H9 (cell line): Measurements from ENCODE around the gene BHLHA15. TPM values are rescaled to one million over a fixed set of nuclear protein-coding genes. Genes with fewer than 3 reads are reported as not detected.

ENCODE experiments used
- DNase-seq: peaks from one replicate; pipeline ENCODE4 v3.0.0-alpha.2; 2017
- H2AFZ ChIP-seq: one replicate; pipeline ENCODE4 v1.6.1; 2013; ENCODE audit warnings: mild to moderate bottlenecking, low read length, control low read depth, moderate library complexity
- H2AK5ac ChIP-seq: 2 replicates; pipeline ENCODE4 v1.6.1; 2013; ENCODE audit warnings: low read length, control low read depth, mixed read lengths; ENCODE audit not compliant: insufficient read length
- H2BK120ac ChIP-seq: one replicate; pipeline ENCODE4 v1.6.1; 2013; ENCODE audit warnings: low read depth, mild to moderate bottlenecking, low read length, control low read depth, inconsistent platforms; ENCODE audit not compliant: poor library complexity, severe bottlenecking
- H2BK12ac ChIP-seq: 2 replicates; pipeline ENCODE4 v1.6.1; 2013; ENCODE audit warnings: low read length, control low read depth, mixed read lengths, low read depth; ENCODE audit not compliant: insufficient read length
- H2BK15ac ChIP-seq: 2 replicates; pipeline ENCODE4 v1.6.1; 2013; ENCODE audit warnings: low read depth, low read length, control low read depth
- H2BK20ac ChIP-seq: one replicate; pipeline ENCODE4 v1.6.1; 2013; ENCODE audit warnings: low read depth, mild to moderate bottlenecking, low read length, control low read depth, inconsistent platforms; ENCODE audit not compliant: poor library complexity, severe bottlenecking
- H2BK5ac ChIP-seq: 2 replicates; pipeline ENCODE4 v1.6.1; 2013; ENCODE audit warnings: low read length, control low read depth, mixed read lengths; ENCODE audit not compliant: insufficient read length
- H3K14ac ChIP-seq: 2 replicates; pipeline ENCODE4 v1.6.1; 2013; ENCODE audit warnings: low read length, control low read depth; ENCODE audit not compliant: insufficient read depth
- H3K18ac ChIP-seq: 2 replicates; pipeline ENCODE4 v1.6.1; 2013; ENCODE audit warnings: low read depth, mild to moderate bottlenecking, mixed read lengths, low read length, control low read depth; ENCODE audit not compliant: insufficient read length
- H3K23ac ChIP-seq: 2 replicates; pipeline ENCODE4 v1.6.1; 2013; ENCODE audit warnings: low read length, control low read depth, mixed read lengths, low read depth; ENCODE audit not compliant: insufficient read length
- H3K23me2 ChIP-seq: 2 replicates; pipeline ENCODE4 v1.6.1; 2013; ENCODE audit warnings: low read depth, mild to moderate bottlenecking, mixed read lengths, low read length, control low read depth; ENCODE audit not compliant: insufficient read length, poor library complexity, severe bottlenecking
- H3K27ac ChIP-seq: 2 replicates; pipeline ENCODE4 v1.5.1; 2013; ENCODE audit warnings: low read length, control low read depth, mixed read lengths, low read depth; ENCODE audit not compliant: insufficient read length
- H3K27me3 ChIP-seq: 2 replicates; pipeline ENCODE4 v1.6.1; 2013; ENCODE audit warnings: low read length, control low read depth, inconsistent platforms; ENCODE audit not compliant: insufficient read depth
- H3K4ac ChIP-seq: 2 replicates; pipeline ENCODE4 v1.6.1; 2013; ENCODE audit warnings: low read depth, mild to moderate bottlenecking, control low read depth, inconsistent platforms, low read length, moderate library complexity
- H3K4me1 ChIP-seq: 2 replicates; pipeline ENCODE4 v1.6.1; 2013; ENCODE audit warnings: low read length, control low read depth, inconsistent platforms; ENCODE audit not compliant: insufficient read depth
- H3K4me2 ChIP-seq: 2 replicates; pipeline ENCODE4 v1.6.1; 2013; ENCODE audit warnings: low read length, control low read depth, mixed read lengths; ENCODE audit not compliant: insufficient read length, insufficient read depth
- H3K56ac ChIP-seq: 2 replicates; pipeline ENCODE4 v1.6.1; 2013; ENCODE audit warnings: low read depth, mild to moderate bottlenecking, mixed read lengths, low read length, control low read depth; ENCODE audit not compliant: insufficient read length
- H3K79me1 ChIP-seq: 2 replicates; pipeline ENCODE4 v1.6.1; 2013; ENCODE audit warnings: low read depth, mild to moderate bottlenecking, moderate library complexity, low read length, control low read depth, inconsistent platforms; ENCODE audit not compliant: insufficient read depth, poor library complexity, severe bottlenecking
- H3K79me2 ChIP-seq: 2 replicates; pipeline ENCODE4 v1.6.1; 2013; ENCODE audit warnings: low read length, control low read depth, inconsistent platforms; ENCODE audit not compliant: insufficient read depth
- H3K9ac ChIP-seq: 2 replicates; pipeline ENCODE4 v1.6.1; 2013; ENCODE audit warnings: low read length, control low read depth, mixed read lengths; ENCODE audit not compliant: insufficient read length; ENCODE audit errors: extremely low read depth
- H3K9me3 ChIP-seq: one replicate; pipeline ENCODE4 v1.6.1; 2013; ENCODE audit warnings: low read depth, low read length, inconsistent platforms; ENCODE audit not compliant: control insufficient read depth
- H3T11ph ChIP-seq: one replicate; pipeline ENCODE4 v1.6.1; 2013; ENCODE audit warnings: mild to moderate bottlenecking, low read length, control low read depth, inconsistent platforms
- H4K20me1 ChIP-seq: one replicate; pipeline ENCODE4 v1.6.1; 2013; ENCODE audit not compliant: control insufficient read depth, insufficient read length, insufficient read depth
- H4K5ac ChIP-seq: 2 replicates; pipeline ENCODE4 v1.6.1; 2013; ENCODE audit warnings: low read depth, mild to moderate bottlenecking, mixed read lengths, low read length, control low read depth; ENCODE audit not compliant: insufficient read length
- H4K8ac ChIP-seq: replicated peaks from 2 replicates; pipeline ENCODE4 v1.6.1; 2013; ENCODE audit warnings: low read length, control low read depth, mixed read lengths, low read depth; ENCODE audit not compliant: insufficient read length
- H4K91ac ChIP-seq: 2 replicates; pipeline ENCODE4 v1.6.1; 2013; ENCODE audit warnings: low read depth, mild to moderate bottlenecking, moderate library complexity, mixed read lengths, low read length, control low read depth; ENCODE audit not compliant: insufficient read length
- H3K27ac Mint-ChIP-seq, 3 experiments: 2 replicates in 2 of 3; 3 replicates in 1 of 3; pipeline ENCODE4 v1.8.0; 2020 to 2021; ENCODE audit warnings: mixed read lengths in 3 of 3, mild to moderate bottlenecking in 1 of 3, moderate library complexity in 1 of 3
- H3K27me3 Mint-ChIP-seq: 2 replicates; pipeline ENCODE4 v1.8.0; 2021; ENCODE audit warnings: low read depth, mild to moderate bottlenecking, moderate library complexity, mixed read lengths
- H3K36me3 Mint-ChIP-seq, 3 experiments: 2 replicates in 2 of 3; 3 replicates in 1 of 3; pipeline ENCODE4 v1.8.0; 2020 to 2021; ENCODE audit warnings: low read depth in 3 of 3, mixed read lengths in 3 of 3; ENCODE audit not compliant: insufficient read depth in 1 of 3
- H3K4me1 Mint-ChIP-seq, 2 experiments: 2 replicates each; pipeline ENCODE4 v1.8.0; 2020; ENCODE audit warnings: mixed read lengths in 2 of 2
- H3K4me3 Mint-ChIP-seq, 2 experiments: 2 replicates in 1 of 2; 3 replicates in 1 of 2; pipeline ENCODE4 v1.8.0; 2020 to 2021; ENCODE audit warnings: mild to moderate bottlenecking in 2 of 2, mixed read lengths in 2 of 2, moderate library complexity in 1 of 2
- H3K9me3 Mint-ChIP-seq, 2 experiments: 2 replicates in 1 of 2; 3 replicates in 1 of 2; pipeline ENCODE4 v1.8.0; 2020; ENCODE audit warnings: mild to moderate bottlenecking in 2 of 2, mixed read lengths in 2 of 2, moderate library complexity in 1 of 2
- WGBS: extraction: QIAGEN DNeasy Blood & Tissue Kit; methylation state at CpG from one replicate; pipeline ENCODE4 v1.1.7; 2013; ENCODE audit warnings: missing lambda C conversion rate, low lambda C conversion rate, mixed read lengths; ENCODE audit not compliant: insufficient read length; ENCODE audit errors: extremely low coverage; 5-methylcytosine and 5-hydroxymethylcytosine counted together
- total RNA-seq: library from RNA; stranded (reverse); gene quantifications from 2 replicates; pipeline ENCODE4 v1.2.1, GENCODE V29; 2021
- TF ChIP-seq, protein P1 (sequence below): fragments of 200-600 bp; sonication (generic); conservative IDR thresholded peaks from 3 replicates; pipeline ENCODE4 v1.8.0; 2021; ENCODE audit warnings: antibody characterized with exemption, mild to moderate bottlenecking

Gene BHLHA15
- total RNA-seq, 1 experiment from 2014 or later, result 1.4 TPM

DNA sequence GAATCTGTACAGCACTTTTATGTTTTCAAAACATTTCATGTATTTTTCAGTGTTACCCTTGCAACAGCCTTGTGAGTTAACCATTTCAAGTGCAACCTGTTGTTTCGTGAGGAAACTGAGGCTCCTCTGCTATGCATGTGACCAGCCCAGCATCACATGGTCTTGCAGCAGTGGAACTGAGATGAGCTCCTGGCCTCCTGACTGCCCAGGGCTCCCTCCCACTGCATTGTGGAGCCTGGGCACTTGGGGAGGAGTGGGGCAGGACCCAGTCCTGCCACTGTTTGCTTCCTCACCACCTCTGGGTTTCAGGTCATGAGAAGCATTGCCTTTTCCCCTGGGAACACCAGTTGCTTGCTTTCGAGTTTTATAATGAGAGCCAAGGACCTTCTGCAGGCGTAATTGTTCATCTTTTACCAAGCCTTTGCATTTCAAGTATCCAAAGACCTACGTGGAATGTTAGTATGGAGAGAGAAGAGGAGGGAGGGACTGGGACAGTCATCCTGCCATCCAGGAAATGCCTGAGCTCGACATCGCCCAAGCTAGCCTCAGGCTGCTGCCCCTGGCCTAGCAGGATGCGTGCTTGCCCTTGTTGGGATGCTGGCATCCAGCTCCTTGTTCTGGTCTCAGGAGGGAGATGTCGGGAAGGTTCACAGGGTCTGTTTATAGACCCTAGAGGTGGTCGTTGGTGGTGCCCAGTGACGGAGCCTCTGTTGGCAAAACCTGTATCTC lies 32.3 kb upstream of the BHLHA15 start:
- no peak overlapping the region for H3K4me3 Mint-ChIP-seq
- Histone ChIP-seq H4K8ac (no peak overlapping the region), H3K9me3 (no peaks in the 10 kb centered on the region), H3T11ph (no peak overlapping the region), H3K9ac (no peak overlapping the region), H3K23ac (no peak overlapping the region), H3K4ac (no peak overlapping the region), H3K27ac (no peak overlapping the region), H3K14ac (no peak overlapping the region), H2BK5ac (no peak overlapping the region), H3K4me2 (no peak overlapping the region), H3K79me2 (no peaks in the 10 kb centered on the region), H4K5ac (no peak overlapping the region), H2BK20ac (no peak overlapping the region), H3K56ac (no peak overlapping the region), H4K20me1 (no peaks in the 10 kb centered on the region), H3K27me3 (no peaks in the 10 kb centered on the region), H2AK5ac (no peak overlapping the region), H4K91ac (no peak overlapping the region), H3K23me2 (no peaks in the 10 kb centered on the region), H2BK12ac (no peak overlapping the region), H3K4me1 (peaks cover 2% of the 10 kb centered on the region; the same call in 1 of the 2 replicates), H2BK15ac (no peak overlapping the region), H2AFZ (no peak overlapping the region), H3K18ac (no peak overlapping the region), H2BK120ac (no peak overlapping the region), H3K79me1 (peaks cover 3% of the 10 kb centered on the region)
- no CpG with 5 or more reads among the region's 10 CpGs for WGBS
- no peak overlapping the region; a peak in 1 of 7 replicates for H3K27ac Mint-ChIP-seq
- peaks cover 15 to 22% of the 10 kb centered on the region in 2 experiments for H3K4me1 Mint-ChIP-seq
- no peaks in the 10 kb centered on the region for H3K27me3 Mint-ChIP-seq
- DNase-seq, result no peak
- H3K36me3 Mint-ChIP-seq, result peaks cover 7 to 12% (median 7%) of the 10 kb centered on the region in 3 experiments; a peak in 5 of 7 replicates
- TF ChIP-seq, protein P1, sequence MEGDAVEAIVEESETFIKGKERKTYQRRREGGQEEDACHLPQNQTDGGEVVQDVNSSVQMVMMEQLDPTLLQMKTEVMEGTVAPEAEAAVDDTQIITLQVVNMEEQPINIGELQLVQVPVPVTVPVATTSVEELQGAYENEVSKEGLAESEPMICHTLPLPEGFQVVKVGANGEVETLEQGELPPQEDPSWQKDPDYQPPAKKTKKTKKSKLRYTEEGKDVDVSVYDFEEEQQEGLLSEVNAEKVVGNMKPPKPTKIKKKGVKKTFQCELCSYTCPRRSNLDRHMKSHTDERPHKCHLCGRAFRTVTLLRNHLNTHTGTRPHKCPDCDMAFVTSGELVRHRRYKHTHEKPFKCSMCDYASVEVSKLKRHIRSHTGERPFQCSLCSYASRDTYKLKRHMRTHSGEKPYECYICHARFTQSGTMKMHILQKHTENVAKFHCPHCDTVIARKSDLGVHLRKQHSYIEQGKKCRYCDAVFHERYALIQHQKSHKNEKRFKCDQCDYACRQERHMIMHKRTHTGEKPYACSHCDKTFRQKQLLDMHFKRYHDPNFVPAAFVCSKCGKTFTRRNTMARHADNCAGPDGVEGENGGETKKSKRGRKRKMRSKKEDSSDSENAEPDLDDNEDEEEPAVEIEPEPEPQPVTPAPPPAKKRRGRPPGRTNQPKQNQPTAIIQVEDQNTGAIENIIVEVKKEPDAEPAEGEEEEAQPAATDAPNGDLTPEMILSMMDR, result no peak
- H3K9me3 Mint-ChIP-seq, result no peaks in the 10 kb centered on the region; a peak in 2 of 5 replicates
